GM23338 (cell line): ENCODE data around the gene FTHL17. TPM values are rescaled to one million over a fixed set of nuclear protein-coding genes. Genes with fewer than 3 reads are reported as not detected.

Experiments used
- ATAC-seq: fragments of 200-7000 bp; cut with Tn5 transposase; 3 replicates; pipeline ENCODE4 v1.9.1; 2020
- DNase-seq: peaks from one replicate; pipeline ENCODE4 v3.0.0-alpha.2; 2015; ENCODE audit warnings: low spot score
- H2AFZ ChIP-seq: fragments of 200-600 bp; sonication (generic); 2 replicates; pipeline ENCODE4 v1.8.0; 2016; ENCODE audit warnings: antibody characterized with exemption, mild to moderate bottlenecking, moderate library complexity
- H3F3A ChIP-seq: fragments of 200-600 bp; sonication (generic); replicated peaks from 2 replicates; pipeline ENCODE4 v1.8.0; 2017; ENCODE audit warnings: antibody characterized with exemption, mixed run types, low read depth
- H3K27ac ChIP-seq: fragments of 200-600 bp; sonication (generic); 2 replicates; pipeline ENCODE4 v1.6.1; 2016; ENCODE audit warnings: low read depth
- H3K27me3 ChIP-seq: fragments of 200-600 bp; sonication (generic); 2 replicates; pipeline ENCODE4 v1.8.0; 2016; ENCODE audit warnings: mild to moderate bottlenecking, mixed run types, moderate library complexity; ENCODE audit not compliant: insufficient read depth
- H3K36me3 ChIP-seq: fragments of 200-600 bp; sonication (generic); 2 replicates; pipeline ENCODE4 v1.8.0; 2016; ENCODE audit warnings: mild to moderate bottlenecking; ENCODE audit not compliant: insufficient read depth
- H3K4me1 ChIP-seq: fragments of 200-600 bp; sonication (generic); 2 replicates; pipeline ENCODE4 v1.8.0; 2016; ENCODE audit warnings: mild to moderate bottlenecking, moderate library complexity; ENCODE audit not compliant: insufficient read depth
- H3K4me2 ChIP-seq: fragments of 200-600 bp; sonication (generic); 2 replicates; pipeline ENCODE4 v1.7.1; 2017; ENCODE audit warnings: mixed run types
- H3K4me3 ChIP-seq: fragments of 200-600 bp; sonication (generic); 2 replicates; pipeline ENCODE4 v1.6.1; 2016; ENCODE audit warnings: mixed run types
- H3K79me2 ChIP-seq: fragments of 200-600 bp; sonication (generic); replicated peaks from 2 replicates; pipeline ENCODE4 v1.8.0; 2017; ENCODE audit warnings: mild to moderate bottlenecking; ENCODE audit not compliant: insufficient read depth
- H3K9me2 ChIP-seq: fragments of 200-600 bp; sonication (generic); 2 replicates; pipeline ENCODE4 v1.8.0; 2017; ENCODE audit not compliant: insufficient read depth
- H4K20me1 ChIP-seq: fragments of 200-600 bp; sonication (generic); replicated peaks from 2 replicates; pipeline ENCODE4 v1.8.0; 2017; ENCODE audit warnings: mild to moderate bottlenecking; ENCODE audit not compliant: insufficient read depth
- H3K27ac Mint-ChIP-seq: 2 replicates; pipeline ENCODE4 v1.8.0; 2020; ENCODE audit warnings: inconsistent platforms, mild to moderate bottlenecking, moderate library complexity, mixed read lengths
- H3K27me3 Mint-ChIP-seq: 3 replicates; pipeline ENCODE4 v1.8.0; 2022; ENCODE audit warnings: low read depth, mild to moderate bottlenecking, moderate library complexity, mixed read lengths, inconsistent platforms; ENCODE audit not compliant: insufficient read depth, poor library complexity
- H3K36me3 Mint-ChIP-seq: 3 replicates; pipeline ENCODE4 v1.8.0; 2021; ENCODE audit warnings: low read depth, mild to moderate bottlenecking, inconsistent platforms, moderate library complexity, mixed read lengths
- H3K4me1 Mint-ChIP-seq: 3 replicates; pipeline ENCODE4 v1.8.0; 2020; ENCODE audit warnings: mild to moderate bottlenecking, inconsistent platforms, mixed read lengths
- H3K4me3 Mint-ChIP-seq: 3 replicates; pipeline ENCODE4 v1.8.0; 2021; ENCODE audit warnings: moderate library complexity, mild to moderate bottlenecking, inconsistent platforms, mixed read lengths
- H3K9me3 Mint-ChIP-seq: 3 replicates; pipeline ENCODE4 v1.8.0; 2020; ENCODE audit warnings: moderate library complexity, mild to moderate bottlenecking, inconsistent platforms, mixed read lengths
- CREB1 ChIP-seq: fragments of 250-450 bp; sonication (Bioruptor Pico); IDR thresholded peaks from 2 replicates; pipeline ENCODE4 v1.5.0; 2020; ENCODE audit warnings: low read depth, mild to moderate bottlenecking, moderate library complexity
- EZH2 ChIP-seq: fragments of 200-600 bp; sonication (generic); IDR thresholded peaks from one replicate; pipeline ENCODE4 v1.8.0; 2017; ENCODE audit warnings: antibody characterized with exemption, mild to moderate bottlenecking, low read depth; ENCODE audit not compliant: unreplicated experiment
- EZH2phosphoT487 ChIP-seq: fragments of 200-600 bp; sonication (generic); IDR thresholded peaks from one replicate; pipeline ENCODE4 v1.8.1; 2018; ENCODE audit warnings: antibody characterized with exemption; ENCODE audit not compliant: unreplicated experiment
- JUNB ChIP-seq: IDR thresholded peaks from one replicate; pipeline ENCODE4 v1.6.1; 2016; ENCODE audit warnings: antibody characterized with exemption; ENCODE audit not compliant: unreplicated experiment
- NANOG ChIP-seq: IDR thresholded peaks from 2 replicates; pipeline ENCODE4 v1.6.1; 2016; ENCODE audit warnings: antibody characterized with exemption, borderline replicate concordance
- POLR2AphosphoS5 ChIP-seq: IDR thresholded peaks from 2 replicates; pipeline ENCODE4 v1.6.1; 2016; ENCODE audit warnings: antibody characterized with exemption, low read depth
- STAT1 ChIP-seq: IDR thresholded peaks from one replicate; pipeline ENCODE4 v1.6.1; 2016; ENCODE audit warnings: antibody characterized with exemption; ENCODE audit not compliant: unreplicated experiment
- ZNF114 ChIP-seq: fragments of 250-450 bp; sonication (Bioruptor Pico); IDR thresholded peaks from 2 replicates; pipeline ENCODE4 v1.5.0; 2020; ENCODE audit warnings: mild to moderate bottlenecking, moderate library complexity
- ZNF331 ChIP-seq: fragments of 250-450 bp; sonication (Bioruptor Pico); IDR thresholded peaks from 2 replicates; pipeline ENCODE4 v1.5.0; 2020; ENCODE audit warnings: low read depth, mild to moderate bottlenecking, moderate library complexity
- long read RNA-seq: library from polyadenylated mRNA; unstranded; transcript quantifications from one replicate; pipeline ENCODE4 v2.0.0, GENCODE V29; 2020; ENCODE audit not compliant: unreplicated experiment
- polyA plus RNA-seq: library from polyadenylated mRNA; unstranded; fragments of >200 nt; fragmentation: Nextera tagmentation; extraction: Ambion mirVana; gene quantifications from 2 replicates; pipeline ENCODE4 v1.2.1, GENCODE V29; 2016
- total RNA-seq: library from RNA; depleted of rRNA; stranded (reverse); fragments of >200 nt; shearing (Covaris generic); gene quantifications from 2 replicates; pipeline ENCODE4 v1.2.3, GENCODE V29; 2014; rRNA removed
- TF ChIP-seq, protein P1 (sequence below), 2 experiments: fragments of 200-600 bp in 1 of 2; sonication (generic) in 1 of 2; conservative IDR thresholded peaks; 2 replicates each; pipeline versions ENCODE4 v1.5.1 to v1.6.1; 2016 to 2017; ENCODE audit warnings: antibody characterized with exemption in 2 of 2, low read depth in 2 of 2, mild to moderate bottlenecking in 2 of 2, moderate library complexity in 1 of 2
- TF ChIP-seq, protein P2 (sequence below): fragments of 250-450 bp; sonication (Bioruptor Pico); IDR thresholded peaks from 2 replicates; pipeline ENCODE4 v1.5.0; 2020; ENCODE audit warnings: mild to moderate bottlenecking, moderate library complexity
- TF ChIP-seq, protein P3 (sequence below): IDR thresholded peaks from 2 replicates; pipeline ENCODE4 v1.6.1; 2016; ENCODE audit warnings: antibody characterized with exemption
- TF ChIP-seq, protein P4 (sequence below): IDR thresholded peaks from one replicate; pipeline ENCODE4 v1.6.1; 2018; ENCODE audit warnings: antibody characterized with exemption; ENCODE audit not compliant: unreplicated experiment

Gene FTHL17
- total RNA-seq (not detected in 2 replicates), polyA plus RNA-seq (not detected in 2 replicates)
- long read RNA-seq = 0 reads

DNA sequence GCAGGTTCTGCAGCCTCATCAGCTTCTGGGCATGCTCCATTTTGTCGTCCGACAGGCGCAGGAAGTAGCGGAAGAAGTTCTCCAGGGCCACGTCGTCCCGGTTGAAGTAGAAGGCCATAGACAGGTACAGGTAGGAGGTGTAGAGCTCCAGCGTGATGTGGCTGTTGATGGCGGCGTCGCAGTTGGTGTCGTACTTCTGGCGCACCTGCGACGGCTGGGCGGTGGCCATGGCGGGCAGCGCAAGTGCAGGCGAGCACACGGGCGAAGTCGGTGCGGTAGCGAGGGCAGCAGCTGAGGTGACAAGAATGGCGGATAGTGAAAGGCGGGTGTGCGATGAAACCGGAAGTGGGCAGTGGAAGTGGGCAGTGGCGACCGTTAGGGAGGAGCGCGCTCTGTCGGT, at the start of gene FTHL17:
TSS of gene FTHL17 (minus strand) at position 317 of the 400 bp plus-strand sequence. CDS start at position 229, 88 bp downstream.
- no peak within 1 kb of the TSS for H3K27ac ChIP-seq
- H3K27me3 Mint-ChIP-seq = peaks cover 1% of the 10 kb centered on the region
- H3K4me2 ChIP-seq = no peak within 1 kb of the TSS
- H3K36me3 Mint-ChIP-seq = peaks cover 3% of the 10 kb centered on the region; the same call in 1 of the 3 replicates
- no peaks in the 10 kb centered on the region for H3K27me3 ChIP-seq
- H2AFZ ChIP-seq = no peak within 1 kb of the TSS
- peaks cover 4% of the 10 kb centered on the region for H3F3A ChIP-seq
- DNase-seq (no peak), ATAC-seq (no peak)
- no peaks in the 10 kb centered on the region for H3K79me2 ChIP-seq
- H3K36me3 ChIP-seq = no peaks in the 10 kb centered on the region
- no peaks in the 10 kb centered on the region for H4K20me1 ChIP-seq
- no peaks in the 10 kb centered on the region for H3K9me2 ChIP-seq
- TF ChIP-seq, protein P1, sequence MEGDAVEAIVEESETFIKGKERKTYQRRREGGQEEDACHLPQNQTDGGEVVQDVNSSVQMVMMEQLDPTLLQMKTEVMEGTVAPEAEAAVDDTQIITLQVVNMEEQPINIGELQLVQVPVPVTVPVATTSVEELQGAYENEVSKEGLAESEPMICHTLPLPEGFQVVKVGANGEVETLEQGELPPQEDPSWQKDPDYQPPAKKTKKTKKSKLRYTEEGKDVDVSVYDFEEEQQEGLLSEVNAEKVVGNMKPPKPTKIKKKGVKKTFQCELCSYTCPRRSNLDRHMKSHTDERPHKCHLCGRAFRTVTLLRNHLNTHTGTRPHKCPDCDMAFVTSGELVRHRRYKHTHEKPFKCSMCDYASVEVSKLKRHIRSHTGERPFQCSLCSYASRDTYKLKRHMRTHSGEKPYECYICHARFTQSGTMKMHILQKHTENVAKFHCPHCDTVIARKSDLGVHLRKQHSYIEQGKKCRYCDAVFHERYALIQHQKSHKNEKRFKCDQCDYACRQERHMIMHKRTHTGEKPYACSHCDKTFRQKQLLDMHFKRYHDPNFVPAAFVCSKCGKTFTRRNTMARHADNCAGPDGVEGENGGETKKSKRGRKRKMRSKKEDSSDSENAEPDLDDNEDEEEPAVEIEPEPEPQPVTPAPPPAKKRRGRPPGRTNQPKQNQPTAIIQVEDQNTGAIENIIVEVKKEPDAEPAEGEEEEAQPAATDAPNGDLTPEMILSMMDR (conservative IDR thresholded peaks at IDR 0.05; ENCODE audit: low read depth in 2 of 2) = no peak
- TF ChIP-seq EZH2phosphoT487 (no peak), CREB1 (CRISPR knock-in tag) (no peak), NANOG (no peak), STAT1 (no peak), EZH2 (no peak), POLR2AphosphoS5 (no peak), JUNB (no peak), ZNF114 (CRISPR knock-in tag) (no peak), ZNF331 (CRISPR knock-in tag) (no peak)
- TF ChIP-seq, protein P2, sequence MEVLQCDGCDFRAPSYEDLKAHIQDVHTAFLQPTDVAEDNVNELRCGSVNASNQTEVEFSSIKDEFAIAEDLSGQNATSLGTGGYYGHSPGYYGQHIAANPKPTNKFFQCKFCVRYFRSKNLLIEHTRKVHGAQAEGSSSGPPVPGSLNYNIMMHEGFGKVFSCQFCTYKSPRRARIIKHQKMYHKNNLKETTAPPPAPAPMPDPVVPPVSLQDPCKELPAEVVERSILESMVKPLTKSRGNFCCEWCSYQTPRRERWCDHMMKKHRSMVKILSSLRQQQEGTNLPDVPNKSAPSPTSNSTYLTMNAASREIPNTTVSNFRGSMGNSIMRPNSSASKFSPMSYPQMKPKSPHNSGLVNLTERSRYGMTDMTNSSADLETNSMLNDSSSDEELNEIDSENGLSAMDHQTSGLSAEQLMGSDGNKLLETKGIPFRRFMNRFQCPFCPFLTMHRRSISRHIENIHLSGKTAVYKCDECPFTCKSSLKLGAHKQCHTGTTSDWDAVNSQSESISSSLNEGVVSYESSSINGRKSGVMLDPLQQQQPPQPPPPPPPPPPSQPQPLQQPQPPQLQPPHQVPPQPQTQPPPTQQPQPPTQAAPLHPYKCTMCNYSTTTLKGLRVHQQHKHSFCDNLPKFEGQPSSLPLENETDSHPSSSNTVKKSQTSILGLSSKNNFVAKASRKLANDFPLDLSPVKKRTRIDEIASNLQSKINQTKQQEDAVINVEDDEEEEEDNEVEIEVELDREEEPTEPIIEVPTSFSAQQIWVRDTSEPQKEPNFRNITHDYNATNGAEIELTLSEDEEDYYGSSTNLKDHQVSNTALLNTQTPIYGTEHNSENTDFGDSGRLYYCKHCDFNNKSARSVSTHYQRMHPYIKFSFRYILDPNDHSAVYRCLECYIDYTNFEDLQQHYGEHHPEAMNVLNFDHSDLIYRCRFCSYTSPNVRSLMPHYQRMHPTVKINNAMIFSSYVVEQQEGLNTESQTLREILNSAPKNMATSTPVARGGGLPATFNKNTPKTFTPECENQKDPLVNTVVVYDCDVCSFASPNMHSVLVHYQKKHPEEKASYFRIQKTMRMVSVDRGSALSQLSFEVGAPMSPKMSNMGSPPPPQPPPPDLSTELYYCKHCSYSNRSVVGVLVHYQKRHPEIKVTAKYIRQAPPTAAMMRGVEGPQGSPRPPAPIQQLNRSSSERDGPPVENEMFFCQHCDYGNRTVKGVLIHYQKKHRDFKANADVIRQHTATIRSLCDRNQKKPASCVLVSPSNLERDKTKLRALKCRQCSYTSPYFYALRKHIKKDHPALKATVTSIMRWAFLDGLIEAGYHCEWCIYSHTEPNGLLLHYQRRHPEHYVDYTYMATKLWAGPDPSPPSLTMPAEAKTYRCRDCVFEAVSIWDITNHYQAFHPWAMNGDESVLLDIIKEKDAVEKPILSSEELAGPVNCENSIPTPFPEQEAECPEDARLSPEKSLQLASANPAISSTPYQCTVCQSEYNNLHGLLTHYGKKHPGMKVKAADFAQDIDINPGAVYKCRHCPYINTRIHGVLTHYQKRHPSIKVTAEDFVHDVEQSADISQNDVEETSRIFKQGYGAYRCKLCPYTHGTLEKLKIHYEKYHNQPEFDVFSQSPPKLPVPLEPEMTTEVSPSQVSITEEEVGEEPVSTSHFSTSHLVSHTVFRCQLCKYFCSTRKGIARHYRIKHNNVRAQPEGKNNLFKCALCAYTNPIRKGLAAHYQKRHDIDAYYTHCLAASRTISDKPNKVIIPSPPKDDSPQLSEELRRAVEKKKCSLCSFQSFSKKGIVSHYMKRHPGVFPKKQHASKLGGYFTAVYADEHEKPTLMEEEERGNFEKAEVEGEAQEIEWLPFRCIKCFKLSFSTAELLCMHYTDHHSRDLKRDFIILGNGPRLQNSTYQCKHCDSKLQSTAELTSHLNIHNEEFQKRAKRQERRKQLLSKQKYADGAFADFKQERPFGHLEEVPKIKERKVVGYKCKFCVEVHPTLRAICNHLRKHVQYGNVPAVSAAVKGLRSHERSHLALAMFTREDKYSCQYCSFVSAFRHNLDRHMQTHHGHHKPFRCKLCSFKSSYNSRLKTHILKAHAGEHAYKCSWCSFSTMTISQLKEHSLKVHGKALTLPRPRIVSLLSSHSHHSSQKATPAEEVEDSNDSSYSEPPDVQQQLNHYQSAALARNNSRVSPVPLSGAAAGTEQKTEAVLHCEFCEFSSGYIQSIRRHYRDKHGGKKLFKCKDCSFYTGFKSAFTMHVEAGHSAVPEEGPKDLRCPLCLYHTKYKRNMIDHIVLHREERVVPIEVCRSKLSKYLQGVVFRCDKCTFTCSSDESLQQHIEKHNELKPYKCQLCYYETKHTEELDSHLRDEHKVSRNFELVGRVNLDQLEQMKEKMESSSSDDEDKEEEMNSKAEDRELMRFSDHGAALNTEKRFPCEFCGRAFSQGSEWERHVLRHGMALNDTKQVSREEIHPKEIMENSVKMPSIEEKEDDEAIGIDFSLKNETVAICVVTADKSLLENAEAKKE (CRISPR knock-in tag) = no peak
- TF ChIP-seq, protein P3, sequence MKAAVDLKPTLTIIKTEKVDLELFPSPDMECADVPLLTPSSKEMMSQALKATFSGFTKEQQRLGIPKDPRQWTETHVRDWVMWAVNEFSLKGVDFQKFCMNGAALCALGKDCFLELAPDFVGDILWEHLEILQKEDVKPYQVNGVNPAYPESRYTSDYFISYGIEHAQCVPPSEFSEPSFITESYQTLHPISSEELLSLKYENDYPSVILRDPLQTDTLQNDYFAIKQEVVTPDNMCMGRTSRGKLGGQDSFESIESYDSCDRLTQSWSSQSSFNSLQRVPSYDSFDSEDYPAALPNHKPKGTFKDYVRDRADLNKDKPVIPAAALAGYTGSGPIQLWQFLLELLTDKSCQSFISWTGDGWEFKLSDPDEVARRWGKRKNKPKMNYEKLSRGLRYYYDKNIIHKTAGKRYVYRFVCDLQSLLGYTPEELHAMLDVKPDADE = no peak
- TF ChIP-seq, protein P4, sequence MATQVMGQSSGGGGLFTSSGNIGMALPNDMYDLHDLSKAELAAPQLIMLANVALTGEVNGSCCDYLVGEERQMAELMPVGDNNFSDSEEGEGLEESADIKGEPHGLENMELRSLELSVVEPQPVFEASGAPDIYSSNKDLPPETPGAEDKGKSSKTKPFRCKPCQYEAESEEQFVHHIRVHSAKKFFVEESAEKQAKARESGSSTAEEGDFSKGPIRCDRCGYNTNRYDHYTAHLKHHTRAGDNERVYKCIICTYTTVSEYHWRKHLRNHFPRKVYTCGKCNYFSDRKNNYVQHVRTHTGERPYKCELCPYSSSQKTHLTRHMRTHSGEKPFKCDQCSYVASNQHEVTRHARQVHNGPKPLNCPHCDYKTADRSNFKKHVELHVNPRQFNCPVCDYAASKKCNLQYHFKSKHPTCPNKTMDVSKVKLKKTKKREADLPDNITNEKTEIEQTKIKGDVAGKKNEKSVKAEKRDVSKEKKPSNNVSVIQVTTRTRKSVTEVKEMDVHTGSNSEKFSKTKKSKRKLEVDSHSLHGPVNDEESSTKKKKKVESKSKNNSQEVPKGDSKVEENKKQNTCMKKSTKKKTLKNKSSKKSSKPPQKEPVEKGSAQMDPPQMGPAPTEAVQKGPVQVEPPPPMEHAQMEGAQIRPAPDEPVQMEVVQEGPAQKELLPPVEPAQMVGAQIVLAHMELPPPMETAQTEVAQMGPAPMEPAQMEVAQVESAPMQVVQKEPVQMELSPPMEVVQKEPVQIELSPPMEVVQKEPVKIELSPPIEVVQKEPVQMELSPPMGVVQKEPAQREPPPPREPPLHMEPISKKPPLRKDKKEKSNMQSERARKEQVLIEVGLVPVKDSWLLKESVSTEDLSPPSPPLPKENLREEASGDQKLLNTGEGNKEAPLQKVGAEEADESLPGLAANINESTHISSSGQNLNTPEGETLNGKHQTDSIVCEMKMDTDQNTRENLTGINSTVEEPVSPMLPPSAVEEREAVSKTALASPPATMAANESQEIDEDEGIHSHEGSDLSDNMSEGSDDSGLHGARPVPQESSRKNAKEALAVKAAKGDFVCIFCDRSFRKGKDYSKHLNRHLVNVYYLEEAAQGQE = no peak
- H3K27ac Mint-ChIP-seq = no peak within 1 kb of the TSS
- no peaks in the 10 kb centered on the region; the same call in 2 of the 3 replicates for H3K4me1 Mint-ChIP-seq
- no peak within 1 kb of the TSS for H3K4me3 ChIP-seq
- H3K4me3 Mint-ChIP-seq = no peak within 1 kb of the TSS
- peaks cover 3% of the 10 kb centered on the region; the same call in 2 of the 3 replicates for H3K9me3 Mint-ChIP-seq
- H3K4me1 ChIP-seq = no peaks in the 10 kb centered on the region
